ENCODE measurements around the gene TNS1.

The TNS1 gene

DNA sequence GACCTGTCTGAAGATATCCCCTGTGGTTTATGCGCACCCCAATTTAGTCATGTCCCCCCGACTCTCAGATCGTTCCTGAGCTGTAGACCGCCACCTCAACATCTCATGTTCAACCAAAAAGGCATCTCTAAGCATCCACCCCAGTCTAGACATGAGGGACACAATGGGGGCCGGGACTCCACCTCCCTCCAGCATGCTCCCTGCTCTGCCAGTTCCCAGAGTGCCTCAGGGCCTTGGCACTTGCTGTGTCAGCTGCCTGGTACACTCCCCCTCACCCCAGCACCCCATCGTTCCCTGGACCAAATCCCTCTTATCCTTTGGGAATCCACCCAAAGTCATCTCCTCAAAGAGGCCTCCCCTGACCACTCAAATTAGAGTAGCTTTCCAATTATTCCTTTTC, 22.2 kb downstream of the TNS1 start:
- Histone ChIP-seq H3K79me2 (ENCODE audit: insufficient read depth, low read length) (no peaks in the 10 kb centered on the region), H3K9me2 (replicated peaks; ENCODE audit: low read depth, low read length) (no peaks in the 10 kb centered on the region), H3K4me2 (ENCODE audit: low read depth, low read length, poor library complexity, severe bottlenecking) (no peak overlapping the region), H4K20me1 (ENCODE audit: insufficient read depth, low read length, poor library complexity, severe bottlenecking) (no peaks in the 10 kb centered on the region), H3K36me3 (ENCODE audit: insufficient read depth, low read length) (no peaks in the 10 kb centered on the region), H2AFZ (ENCODE audit: low read length) (no peak overlapping the region), H3K9me3 (ENCODE audit: insufficient read depth, low read depth, low read length) (no peaks in the 10 kb centered on the region), H3K4me3 (ENCODE audit: low read length, poor library complexity, severe bottlenecking) (no peak overlapping the region), H3K27me3 (ENCODE audit: insufficient read depth, low read length, poor library complexity, severe bottlenecking) (no peaks in the 10 kb centered on the region), H3K4me1 (ENCODE audit: insufficient read depth, low read length, poor library complexity, severe bottlenecking) (no peaks in the 10 kb centered on the region), H3F3A (ENCODE audit: low read depth) (no peaks in the 10 kb centered on the region), H3K9ac (ENCODE audit: low read depth, low read length, poor library complexity, severe bottlenecking) (no peak overlapping the region)
- no peak for TF ChIP-seq EZH2phosphoT487 (IDR thresholded peaks at IDR 0.05; ENCODE audit: borderline replicate concordance)
- TF ChIP-seq CTCF (conservative IDR thresholded peaks at IDR 0.05; ENCODE audit: low read length): no peak

DNA sequence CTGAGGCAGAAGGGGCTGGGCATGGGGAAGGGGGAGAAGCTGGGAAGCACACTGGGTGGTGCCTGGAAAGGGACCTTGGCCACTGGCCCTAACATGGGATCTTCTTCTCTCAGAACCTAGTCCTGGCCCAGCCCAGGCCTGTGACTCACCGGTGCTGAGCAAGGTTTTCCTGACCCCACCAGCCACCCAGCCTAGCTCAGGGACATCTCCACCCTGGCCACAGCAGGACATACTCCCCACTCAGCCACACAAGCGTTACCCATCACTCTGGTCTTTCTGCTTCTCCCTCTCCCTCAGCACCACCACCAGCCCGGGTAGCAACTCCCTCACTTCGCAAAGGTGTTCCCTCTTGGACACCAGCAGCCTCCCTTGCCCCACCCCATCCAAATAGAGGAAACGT, 22.8 kb downstream of the TNS1 start:
- H3F3A ChIP-seq (ENCODE audit: low read depth): no peaks in the 10 kb centered on the region
- H3K4me2 ChIP-seq (ENCODE audit: low read depth, low read length, poor library complexity, severe bottlenecking): no peak overlapping the region
- no peak overlapping the region for H3K4me3 ChIP-seq (ENCODE audit: low read length, poor library complexity, severe bottlenecking)
- no peak overlapping the region for H3K9ac ChIP-seq (ENCODE audit: low read depth, low read length, poor library complexity, severe bottlenecking)
- no peak for TF ChIP-seq CTCF (conservative IDR thresholded peaks at IDR 0.05; ENCODE audit: low read length)
- no peak for TF ChIP-seq EZH2phosphoT487 (IDR thresholded peaks at IDR 0.05; ENCODE audit: borderline replicate concordance)
- H3K9me2 ChIP-seq (replicated peaks; ENCODE audit: low read depth, low read length): no peaks in the 10 kb centered on the region
- no peaks in the 10 kb centered on the region for H3K79me2 ChIP-seq (ENCODE audit: insufficient read depth, low read length)
- no peaks in the 10 kb centered on the region for H3K27me3 ChIP-seq (ENCODE audit: insufficient read depth, low read length, poor library complexity, severe bottlenecking)
- no peak overlapping the region for H2AFZ ChIP-seq (ENCODE audit: low read length)
- no peaks in the 10 kb centered on the region for H3K4me1 ChIP-seq (ENCODE audit: insufficient read depth, low read length, poor library complexity, severe bottlenecking)
- H3K36me3 ChIP-seq (ENCODE audit: insufficient read depth, low read length): no peaks in the 10 kb centered on the region
- H4K20me1 ChIP-seq (ENCODE audit: insufficient read depth, low read length, poor library complexity, severe bottlenecking): no peaks in the 10 kb centered on the region
- no peaks in the 10 kb centered on the region for H3K9me3 ChIP-seq (ENCODE audit: insufficient read depth, low read depth, low read length)

DNA sequence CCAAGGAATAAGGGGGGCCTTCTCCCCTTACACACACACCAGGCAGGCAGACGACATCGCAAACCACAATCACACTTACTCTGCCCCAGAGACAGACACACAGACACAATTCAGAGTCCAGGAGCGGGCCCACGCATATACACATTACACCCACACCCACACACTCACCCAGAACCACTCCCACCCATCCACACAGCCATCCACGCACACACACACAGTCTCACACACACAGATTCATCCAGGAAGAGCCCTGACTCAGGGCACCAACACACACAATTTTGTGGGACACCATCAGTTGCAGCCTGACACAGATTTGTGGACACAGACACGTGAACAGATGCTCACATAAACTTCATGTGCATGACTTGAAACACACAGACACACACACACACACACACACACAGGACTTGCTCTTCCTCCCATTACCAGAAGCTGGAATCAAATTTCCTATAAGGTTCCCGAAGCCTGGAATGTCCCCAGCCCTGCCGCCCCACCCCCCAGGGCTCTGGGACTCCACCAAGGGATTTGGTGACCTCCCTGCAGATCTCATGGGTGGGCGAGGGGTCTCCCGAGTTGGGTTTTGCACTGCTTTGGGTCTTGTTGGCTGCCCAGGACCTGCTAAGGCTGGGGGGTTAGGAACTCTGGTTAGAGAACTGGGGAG, 23.5 kb downstream of the TNS1 start:
- no peak overlapping the region for H2AFZ ChIP-seq (ENCODE audit: low read length)
- TF ChIP-seq CTCF (conservative IDR thresholded peaks at IDR 0.05; ENCODE audit: low read length) (no peak), EZH2phosphoT487 (IDR thresholded peaks at IDR 0.05; ENCODE audit: borderline replicate concordance) (no peak)
- no peaks in the 10 kb centered on the region for H4K20me1 ChIP-seq (ENCODE audit: insufficient read depth, low read length, poor library complexity, severe bottlenecking)
- no peak overlapping the region for H3K4me3 ChIP-seq (ENCODE audit: low read length, poor library complexity, severe bottlenecking)
- no peaks in the 10 kb centered on the region for H3K4me1 ChIP-seq (ENCODE audit: insufficient read depth, low read length, poor library complexity, severe bottlenecking)
- no peaks in the 10 kb centered on the region for H3K36me3 ChIP-seq (ENCODE audit: insufficient read depth, low read length)
- no peaks in the 10 kb centered on the region for H3F3A ChIP-seq (ENCODE audit: low read depth)
- H3K4me2 ChIP-seq (ENCODE audit: low read depth, low read length, poor library complexity, severe bottlenecking): no peak overlapping the region
- no peaks in the 10 kb centered on the region for H3K9me3 ChIP-seq (ENCODE audit: insufficient read depth, low read depth, low read length)
- H3K9me2 ChIP-seq (replicated peaks; ENCODE audit: low read depth, low read length): no peaks in the 10 kb centered on the region
- no peak overlapping the region for H3K9ac ChIP-seq (ENCODE audit: low read depth, low read length, poor library complexity, severe bottlenecking)
- H3K27me3 ChIP-seq (ENCODE audit: insufficient read depth, low read length, poor library complexity, severe bottlenecking): no peaks in the 10 kb centered on the region
- no peaks in the 10 kb centered on the region for H3K79me2 ChIP-seq (ENCODE audit: insufficient read depth, low read length)

Measured in Loucy (cell line).